Heart left ventricle (tissue), 16 donors: ENCODE results near the gene TOMM40L. TPM values are rescaled to one million over a fixed set of nuclear protein-coding genes. Genes with fewer than 3 reads are reported as not detected.

Experiments used
- ATAC-seq, 4 donors: fragments of 200-7000 bp; cut with Tn5 transposase; one replicate each; pipeline ENCODE4 v1.9.1; 2020 to 2022; ENCODE audit warnings: moderate library complexity in 4 of 4, mild to moderate bottlenecking in 3 of 4, moderate number of reproducible peaks in 1 of 4
- DNase-seq, 5 donors: peaks; one replicate each; pipeline ENCODE4 v3.0.0-alpha.2; 2020
- H3K27ac ChIP-seq, 12 donors: fragments of 200-600 bp; sonication (generic) in 4 of 12; one replicate each; pipeline versions ENCODE4 v1.5.0 to v1.8.0; 2016 to 2022; ENCODE audit warnings: mild to moderate bottlenecking in 2 of 12
- H3K27me3 ChIP-seq, 9 donors: fragments of 200-600 bp; sonication (generic) in 2 of 9; one replicate each; pipeline versions ENCODE4 v1.5.1 to v1.8.0; 2016 to 2022; ENCODE audit warnings: mild to moderate bottlenecking in 3 of 9
- H3K36me3 ChIP-seq, 9 donors: fragments of 200-600 bp; sonication (generic) in 2 of 9; one replicate each; pipeline versions ENCODE4 v1.5.0 to v1.8.0; 2018 to 2022; ENCODE audit warnings: mild to moderate bottlenecking in 2 of 9
- H3K4me1 ChIP-seq, 12 donors: fragments of 200-600 bp; sonication (generic) in 4 of 12; one replicate each; pipeline versions ENCODE4 v1.5.0 to v1.8.0; 2016 to 2022; ENCODE audit warnings: mild to moderate bottlenecking in 3 of 12
- H3K4me3 ChIP-seq, 12 donors: fragments of 200-600 bp; sonication (generic) in 4 of 12; one replicate each; pipeline versions ENCODE4 v1.5.0 to v1.8.0; 2017 to 2022; ENCODE audit warnings: mild to moderate bottlenecking in 9 of 12, moderate library complexity in 4 of 12
- H3K9me3 ChIP-seq, 12 donors: fragments of 200-600 bp; sonication (generic) in 4 of 12; one replicate each; pipeline versions ENCODE4 v1.5.0 to v1.8.0; 2016 to 2022; ENCODE audit warnings: mild to moderate bottlenecking in 1 of 12
- POLR2A ChIP-seq, 2 donors: fragments of 450-650 bp; IDR thresholded peaks; one replicate each; pipeline ENCODE4 v1.6.1; 2017; ENCODE audit warnings: antibody characterized with exemption in 2 of 2, mild to moderate bottlenecking in 2 of 2, moderate library complexity in 2 of 2
- WGBS, 4 donors: extraction: QIAGEN DNeasy Blood & Tissue Kit in 2 of 4; methylation state at CpG; one replicate each; pipeline versions ENCODE4 v1.1.5 to v1.1.7; 2013 to 2018; 5-methylcytosine and 5-hydroxymethylcytosine counted together
- intact Hi-C, 10 donors: fragments of 100-400 bp; cut with DNase I; formaldehyde crosslinking; loops; one replicate each; pipeline versions ENCODE4 v1.11.1 to v1.14.2; 2022
- microRNA-seq, 4 donors: library from miRNA; unstranded; fragments of <30 nt; microRNA quantifications; one replicate each; pipeline versions ENCODE4 to v1.2.0, GENCODE V29; 2017 to 2020
- polyA plus RNA-seq, 2 donors: library from polyadenylated mRNA; stranded (reverse); fragments of 200-250 nt; gene quantifications; one replicate each; pipeline ENCODE4 v1.2.3, GENCODE V29; 2013
- total RNA-seq, 9 donors: library from RNA; depleted of rRNA in 2 of 9; stranded (reverse); fragments of >200 nt in 2 of 9; fragmentation: NEBNext Ultra II Directional in 3 of 9; extraction: Animal tissue kit (Norgen Biotek cat#: 25700) in 3 of 9; gene quantifications; one replicate each; pipeline versions ENCODE4 v1.1.0 to v1.2.4, GENCODE V29; 2016 to 2023
- TF ChIP-seq, protein P1 (sequence below), 12 donors: fragments of 200-600 bp; sonication (generic) in 4 of 12; IDR thresholded peaks; one replicate each; pipeline versions ENCODE4 v1.5.0 to v1.8.0; 2018 to 2022; ENCODE audit warnings: antibody characterized with exemption in 12 of 12, mild to moderate bottlenecking in 5 of 12
- donor health status: ischemic (EF 13 %, LVEDD 7.1; RV severe dilation, severe dysfunction).
- donor health status: healthy with polysubstance abuse.
- donor health status: DM: no; HTN: yes; CAD: no.
- donor health status: DM: no; HTN: no; CAD: no.
- donor health status: ischemic (EF 25% LVEDD 6.9; RV normal size, moderate dysfunction).
- donor health status: ischemic (EF 25% LVEDD 5.7; RV mildly dilated, moderate dysfunction).
- donor health status: healthy.
- donor health status: DM: yes; HTN: yes; CAD: no.
- donor health status: ischemic (EF 35%, LVEDD 5.7; RV mildly dilated, moderate dysfunction).
- donor health status: nonischemic (EF 11% LVEDD 7.7; RV severe dilation, severe dysfunction).
- donor health status: DM: yes; HTN: yes; CAD: no.
- donor health status: PGD.
- donor health status: ischemic (EF 29% LVEDD 5.4; RV normal size, mild dysfunction).
- donor health status: nonischemic (EF 23%, LVEDD 6.1; RV moderate dilation, normal function).

The TOMM40L gene
- total and polyA plus RNA-seq, 11 donors, result 24.1 to 37.1 (median 29.1) TPM

DNA sequence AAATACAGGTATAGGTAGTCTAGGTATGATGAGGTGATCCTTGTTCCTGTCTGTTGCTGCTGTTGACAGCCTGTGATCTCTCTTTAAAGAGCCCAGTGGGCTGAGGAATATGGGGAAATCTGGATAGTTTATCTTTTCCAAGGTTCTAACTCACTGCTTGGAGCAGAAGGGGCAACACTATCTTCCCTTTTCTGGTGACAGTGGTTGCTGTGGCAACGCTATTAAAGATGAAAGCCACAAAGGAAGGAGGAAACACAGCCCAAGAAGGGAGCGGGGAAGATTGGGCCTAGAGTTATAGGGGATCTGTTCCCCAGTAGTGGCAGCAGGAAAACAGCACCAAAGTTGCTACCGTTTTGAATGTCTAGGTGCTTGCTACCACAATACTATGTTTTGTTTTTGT is 41.5 kb downstream of the TOMM40L start:
- intact Hi-C loops, result no loop called here
- TF ChIP-seq, protein P1, sequence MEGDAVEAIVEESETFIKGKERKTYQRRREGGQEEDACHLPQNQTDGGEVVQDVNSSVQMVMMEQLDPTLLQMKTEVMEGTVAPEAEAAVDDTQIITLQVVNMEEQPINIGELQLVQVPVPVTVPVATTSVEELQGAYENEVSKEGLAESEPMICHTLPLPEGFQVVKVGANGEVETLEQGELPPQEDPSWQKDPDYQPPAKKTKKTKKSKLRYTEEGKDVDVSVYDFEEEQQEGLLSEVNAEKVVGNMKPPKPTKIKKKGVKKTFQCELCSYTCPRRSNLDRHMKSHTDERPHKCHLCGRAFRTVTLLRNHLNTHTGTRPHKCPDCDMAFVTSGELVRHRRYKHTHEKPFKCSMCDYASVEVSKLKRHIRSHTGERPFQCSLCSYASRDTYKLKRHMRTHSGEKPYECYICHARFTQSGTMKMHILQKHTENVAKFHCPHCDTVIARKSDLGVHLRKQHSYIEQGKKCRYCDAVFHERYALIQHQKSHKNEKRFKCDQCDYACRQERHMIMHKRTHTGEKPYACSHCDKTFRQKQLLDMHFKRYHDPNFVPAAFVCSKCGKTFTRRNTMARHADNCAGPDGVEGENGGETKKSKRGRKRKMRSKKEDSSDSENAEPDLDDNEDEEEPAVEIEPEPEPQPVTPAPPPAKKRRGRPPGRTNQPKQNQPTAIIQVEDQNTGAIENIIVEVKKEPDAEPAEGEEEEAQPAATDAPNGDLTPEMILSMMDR (IDR thresholded peaks at IDR 0.05), result no peak
- no peak for TF ChIP-seq POLR2A (IDR thresholded peaks at IDR 0.05)
- ATAC-seq (no peak), DNase-seq (no peak)
- H3K4me1 ChIP-seq, result peaks cover 0 to 14% (median 4%) of the 10 kb centered on the region in 12 donors
- no peaks in the 10 kb centered on the region for H3K27me3 ChIP-seq
- H3K4me3 ChIP-seq, result no peak overlapping the region
- no peak overlapping the region for H3K27ac ChIP-seq
- WGBS, 4 donors, result 65 to 79% (median 69%) methylated on average over 3 of the region's 3 CpGs
- H3K36me3 ChIP-seq, result no peaks in the 10 kb centered on the region
- H3K9me3 ChIP-seq, result no peaks in the 10 kb centered on the region

DNA sequence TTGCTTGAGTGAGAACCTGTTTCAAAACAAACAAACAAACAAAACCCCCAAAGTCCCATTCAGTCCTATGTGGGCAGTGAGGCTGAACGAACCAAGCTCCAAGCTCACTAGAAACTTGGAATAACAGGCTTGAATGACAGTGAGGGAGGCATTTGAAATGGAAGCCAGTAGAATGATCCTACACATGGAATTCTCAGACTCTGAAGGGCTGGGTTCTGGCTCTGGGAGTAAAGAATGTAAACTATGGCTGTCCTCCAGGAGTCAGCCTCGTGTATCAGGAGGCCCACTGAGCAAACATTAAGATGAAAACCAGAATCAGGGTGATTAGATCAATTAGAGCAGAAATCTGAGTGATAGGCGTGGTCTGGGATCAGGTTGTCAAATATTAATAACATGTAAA is 47.5 kb downstream of the TOMM40L start:
- intact Hi-C loops, result no loop called here
- DNase-seq, result no peak
- Histone ChIP-seq H3K4me1 (no peaks in the 10 kb centered on the region), H3K27ac (no peak overlapping the region), H3K27me3 (peaks cover 0 to 10% (median 0%) of the 10 kb centered on the region in 9 donors), H3K9me3 (no peaks in the 10 kb centered on the region), H3K4me3 (no peak overlapping the region), H3K36me3 (no peaks in the 10 kb centered on the region)
- TF ChIP-seq POLR2A (IDR thresholded peaks at IDR 0.05), result no peak
- TF ChIP-seq, protein P1 (IDR thresholded peaks at IDR 0.05), result no peak
- ATAC-seq, result no peak
- 53 to 73% (median 63%) methylated on average over 3 of the region's 3 CpGs for WGBS, 4 donors

DNA sequence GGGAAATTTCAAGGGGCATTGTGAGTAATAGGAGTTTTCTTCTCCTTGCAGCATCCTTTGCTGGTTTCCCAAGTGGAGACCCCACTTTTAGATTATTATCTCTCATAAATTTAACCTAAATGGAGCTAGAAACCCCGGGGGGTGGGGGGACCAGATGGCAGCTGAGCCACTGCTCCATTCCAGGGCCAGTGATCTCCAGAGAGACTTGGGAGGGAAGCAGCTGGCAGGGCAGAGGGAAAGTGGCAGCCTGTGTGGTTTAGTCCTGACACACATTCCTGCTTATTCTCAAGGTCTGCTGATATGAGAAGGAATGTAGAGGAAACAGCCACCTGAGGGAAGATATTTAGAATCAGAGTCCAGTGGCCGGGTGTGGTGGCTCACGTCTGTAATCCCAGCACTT is 49.0 kb downstream of the TOMM40L start:
- Histone ChIP-seq H3K27me3 (peaks cover 0 to 10% (median 0%) of the 10 kb centered on the region in 9 donors), H3K27ac (no peak overlapping the region), H3K4me3 (no peak overlapping the region), H3K4me1 (no peaks in the 10 kb centered on the region), H3K9me3 (no peaks in the 10 kb centered on the region), H3K36me3 (no peaks in the 10 kb centered on the region)
- ATAC-seq, result no peak
- DNase-seq, result no peak
- intact Hi-C loops, result no loop called here
- TF ChIP-seq, protein P1 (IDR thresholded peaks at IDR 0.05), result no peak
- no peak for TF ChIP-seq POLR2A (IDR thresholded peaks at IDR 0.05)
- WGBS, 4 donors, result 46 to 52% (median 50%) methylated on average over 3 of the region's 3 CpGs

Small RNAs within 50 kb of the gene (microRNA-seq; reads per million reads assigned to microRNA genes)
- 1.2 to 7.4 (median 3.4) reads per million in 4 donors for gene MIR5187

Other genes starting within 250 kb of the TOMM40L start
- gene F11R, start 204.9 kb upstream of the TOMM40L start, total RNA-seq, result 10 to 100 TPM in 5 of 9 donors, 1 to 10 TPM in 4; 7.5 to 23.4 (median 10.9) TPM
- 10 to 100 TPM in 1 of 2 donors, 1 to 10 TPM in 1; 7.4 to 13.8 TPM for gene F11R, start 204.9 kb upstream of the TOMM40L start, polyA plus RNA-seq
- 10 to 100 TPM in 7 of 9 donors, 1 to 10 TPM in 2; 6.1 to 22.7 (median 14.4) TPM for gene TSTD1, start 187.1 kb upstream of the TOMM40L start, total RNA-seq
- gene TSTD1, start 187.1 kb upstream of the TOMM40L start, polyA plus RNA-seq, result 10 to 100 TPM; 14.7 to 16.2 TPM
- 10 to 100 TPM; 20.2 to 51.1 (median 28.2) TPM for gene USF1, start 180.1 kb upstream of the TOMM40L start, total RNA-seq
- gene USF1, start 180.1 kb upstream of the TOMM40L start, polyA plus RNA-seq, result 10 to 100 TPM; 31.9 to 43.0 TPM
- gene ARHGAP30, start 156.2 kb upstream of the TOMM40L start, total RNA-seq, result 10 to 100 TPM in 2 of 9 donors, 1 to 10 TPM in 7; 1.7 to 32.2 (median 2.1) TPM
- gene ARHGAP30, start 156.2 kb upstream of the TOMM40L start, polyA plus RNA-seq, result 1 to 10 TPM; 1.3 to 3.0 TPM
- under 1 TPM in 2 of 9 donors, not detected in 7; 0.07 to 0.53 TPM for gene NECTIN4, start 136.5 kb upstream of the TOMM40L start, total RNA-seq
- under 1 TPM in 1 of 2 donors, not detected in 1; 0.03 TPM for gene NECTIN4, start 136.5 kb upstream of the TOMM40L start, polyA plus RNA-seq
- gene KLHDC9, start 127.7 kb upstream of the TOMM40L start, total RNA-seq, result 10 to 100 TPM in 3 of 9 donors, 1 to 10 TPM in 6; 2.4 to 13.3 (median 6.1) TPM
- gene KLHDC9, start 127.7 kb upstream of the TOMM40L start, polyA plus RNA-seq, result 1 to 10 TPM in 1 of 2 donors, under 1 TPM in 1; 0.43 to 3.2 TPM
- 10 to 100 TPM; 38.3 to 59.1 (median 49.4) TPM for gene PFDN2, start 108.0 kb upstream of the TOMM40L start, total RNA-seq
- gene PFDN2, start 108.0 kb upstream of the TOMM40L start, polyA plus RNA-seq, result 100 to 1,000 TPM; 162 to 234 TPM
- gene NIT1, start 108.0 kb upstream of the TOMM40L start, total RNA-seq, result 10 to 100 TPM; 28.1 to 42.7 (median 34.7) TPM
- gene NIT1, start 108.0 kb upstream of the TOMM40L start, polyA plus RNA-seq, result 10 to 100 TPM; 25.8 to 34.3 TPM
- gene DEDD, start 93.4 kb upstream of the TOMM40L start, total RNA-seq, result 10 to 100 TPM; 20.8 to 36.0 (median 26.5) TPM
- 10 to 100 TPM; 13.8 to 38.8 TPM for gene DEDD, start 93.4 kb upstream of the TOMM40L start, polyA plus RNA-seq
- gene UFC1, start 72.1 kb upstream of the TOMM40L start, total RNA-seq, result 10 to 100 TPM; 54.4 to 86.9 (median 73.2) TPM
- gene UFC1, start 72.1 kb upstream of the TOMM40L start, polyA plus RNA-seq, result 100 to 1,000 TPM in 1 of 2 donors, 10 to 100 TPM in 1; 60.7 to 131 TPM
- 10 to 100 TPM; 12.3 to 20.0 (median 14.6) TPM for gene USP21, start 66.6 kb upstream of the TOMM40L start, total RNA-seq
- gene USP21, start 66.6 kb upstream of the TOMM40L start, polyA plus RNA-seq, result 10 to 100 TPM; 13.0 TPM
- gene PPOX, start 59.6 kb upstream of the TOMM40L start, total RNA-seq, result 10 to 100 TPM in 8 of 9 donors, 1 to 10 TPM in 1; 9.7 to 16.7 (median 13.7) TPM
- 10 to 100 TPM; 10.7 to 24.3 TPM for gene PPOX, start 59.6 kb upstream of the TOMM40L start, polyA plus RNA-seq
- 10 to 100 TPM; 18.2 to 34.1 (median 22.4) TPM for gene B4GALT3, start 48.6 kb upstream of the TOMM40L start, total RNA-seq
- gene B4GALT3, start 48.6 kb upstream of the TOMM40L start, polyA plus RNA-seq, result 10 to 100 TPM; 13.4 to 40.8 TPM
- 10 to 100 TPM in 3 of 9 donors, 1 to 10 TPM in 6; 1.6 to 65.2 (median 8.4) TPM for gene ADAMTS4, start 27.0 kb upstream of the TOMM40L start, total RNA-seq
- 1 to 10 TPM; 5.7 to 6.1 TPM for gene ADAMTS4, start 27.0 kb upstream of the TOMM40L start, polyA plus RNA-seq
- 100 to 1,000 TPM; 214 to 460 (median 297) TPM for gene NDUFS2, start 23.7 kb upstream of the TOMM40L start, total RNA-seq
- 100 to 1,000 TPM; 157 to 189 TPM for gene NDUFS2, start 23.7 kb upstream of the TOMM40L start, polyA plus RNA-seq
- 100 to 1,000 TPM in 1 of 9 donors, 10 to 100 TPM in 5, 1 to 10 TPM in 3; 2.9 to 157 (median 17.1) TPM for gene FCER1G, start 10.8 kb upstream of the TOMM40L start, total RNA-seq
- gene FCER1G, start 10.8 kb upstream of the TOMM40L start, polyA plus RNA-seq, result 10 to 100 TPM; 14.6 to 40.0 TPM
- gene APOA2, start 2.4 kb upstream of the TOMM40L start, total RNA-seq, result not detected
- not detected for gene APOA2, start 2.4 kb upstream of the TOMM40L start, polyA plus RNA-seq
- not detected for gene NR1I3, start 12.1 kb downstream of the TOMM40L start, total RNA-seq
- under 1 TPM in 1 of 2 donors, not detected in 1; 0.23 TPM for gene NR1I3, start 12.1 kb downstream of the TOMM40L start, polyA plus RNA-seq
- gene PCP4L1, start 32.7 kb downstream of the TOMM40L start, total RNA-seq, result under 1 TPM in 8 of 9 donors, not detected in 1; 0.29 to 0.62 (median 0.49) TPM
- gene PCP4L1, start 32.7 kb downstream of the TOMM40L start, polyA plus RNA-seq, result under 1 TPM; 0.19 to 0.42 TPM
- gene MPZ, start 83.9 kb downstream of the TOMM40L start, total RNA-seq, result 1 to 10 TPM in 8 of 9 donors, under 1 TPM in 1; 0.90 to 5.6 (median 2.7) TPM
- gene MPZ, start 83.9 kb downstream of the TOMM40L start, polyA plus RNA-seq, result 1 to 10 TPM; 1.2 to 2.1 TPM
- 100 to 1,000 TPM; 113 to 408 (median 314) TPM for gene SDHC, start 88.3 kb downstream of the TOMM40L start, total RNA-seq
- 100 to 1,000 TPM in 1 of 2 donors, 10 to 100 TPM in 1; 50.6 to 256 TPM for gene SDHC, start 88.3 kb downstream of the TOMM40L start, polyA plus RNA-seq
- not detected for gene CFAP126, start 141.8 kb downstream of the TOMM40L start, total RNA-seq
- not detected for gene CFAP126, start 141.8 kb downstream of the TOMM40L start, polyA plus RNA-seq